Neural progenitor cell (in vitro differentiated cells): ENCODE results near the gene FAM9B. TPM values are rescaled to one million over a fixed set of nuclear protein-coding genes. Genes with fewer than 3 reads are reported as not detected.

Experiments used
- DNase-seq: peaks from one replicate; pipeline ENCODE4 v3.0.0-alpha.2; 2016; ENCODE audit warnings: low spot score
- H2AFZ ChIP-seq: fragments of 200-600 bp; sonication (generic); replicated peaks from 2 replicates; pipeline ENCODE4 v1.6.1; 2016; ENCODE audit warnings: antibody characterized with exemption
- H3F3A ChIP-seq: fragments of 200-600 bp; sonication (generic); 2 replicates; pipeline ENCODE4 v1.6.1; 2016; ENCODE audit warnings: antibody characterized with exemption, low read depth
- H3K27ac ChIP-seq: fragments of 200-600 bp; sonication (generic); 2 replicates; pipeline ENCODE4 v1.5.1; 2016; ENCODE audit warnings: mild to moderate bottlenecking
- H3K27me3 ChIP-seq: fragments of 200-600 bp; sonication (generic); 2 replicates; pipeline ENCODE4 v1.6.1; 2016; ENCODE audit warnings: mild to moderate bottlenecking, moderate library complexity
- H3K36me3 ChIP-seq: fragments of 200-600 bp; sonication (generic); 2 replicates; pipeline ENCODE4 v1.5.1; 2016
- H3K4me1 ChIP-seq: fragments of 200-600 bp; sonication (generic); 2 replicates; pipeline ENCODE4 v1.6.1; 2016; ENCODE audit warnings: mixed run types
- H3K4me2 ChIP-seq: fragments of 200-600 bp; sonication (generic); 2 replicates; pipeline ENCODE4 v1.6.1; 2016
- H3K4me3 ChIP-seq: fragments of 200-600 bp; sonication (generic); 2 replicates; pipeline ENCODE4 v1.5.1; 2016
- H3K79me2 ChIP-seq: fragments of 200-600 bp; sonication (generic); 2 replicates; pipeline ENCODE4 v1.6.1; 2016; ENCODE audit warnings: low read depth
- H3K9ac ChIP-seq: fragments of 200-600 bp; sonication (generic); 2 replicates; pipeline ENCODE4 v1.6.1; 2016
- H3K9me3 ChIP-seq: fragments of 200-600 bp; sonication (generic); 2 replicates; pipeline ENCODE4 v1.5.1; 2016; ENCODE audit warnings: low read depth
- H4K20me1 ChIP-seq: fragments of 200-600 bp; sonication (generic); 2 replicates; pipeline ENCODE4 v1.6.1; 2016; ENCODE audit warnings: low read depth
- H3K27ac Mint-ChIP-seq: 3 replicates; pipeline ENCODE4 v1.8.0; 2021; ENCODE audit warnings: mixed read lengths
- H3K27me3 Mint-ChIP-seq: 2 replicates; pipeline ENCODE4 v1.8.0; 2022; ENCODE audit warnings: low read depth, mild to moderate bottlenecking, inconsistent platforms, moderate library complexity, mixed read lengths; ENCODE audit not compliant: insufficient read depth
- H3K36me3 Mint-ChIP-seq: 3 replicates; pipeline ENCODE4 v1.8.0; 2021; ENCODE audit warnings: mixed read lengths
- H3K4me1 Mint-ChIP-seq: 3 replicates; pipeline ENCODE4 v1.8.0; 2021; ENCODE audit warnings: mixed read lengths
- H3K4me3 Mint-ChIP-seq: 3 replicates; pipeline ENCODE4 v1.8.0; 2021; ENCODE audit warnings: mild to moderate bottlenecking, moderate library complexity, mixed read lengths
- H3K9me3 Mint-ChIP-seq: 3 replicates; pipeline ENCODE4 v1.8.0; 2020; ENCODE audit warnings: mixed read lengths
- CTCF ChIP-seq: fragments of 200-600 bp; sonication (generic); IDR thresholded peaks from 2 replicates; pipeline ENCODE4 v1.5.1; 2017; ENCODE audit warnings: antibody characterized with exemption, mild to moderate bottlenecking
- EZH2 ChIP-seq: fragments of 200-600 bp; sonication (generic); IDR thresholded peaks from 2 replicates; pipeline ENCODE4 v1.6.1; 2017; ENCODE audit warnings: antibody characterized with exemption, mild to moderate bottlenecking, moderate library complexity
- EZH2phosphoT487 ChIP-seq: fragments of 200-600 bp; sonication (generic); IDR thresholded peaks from 2 replicates; pipeline ENCODE4 v1.6.1; 2017; ENCODE audit warnings: antibody characterized with exemption
- total RNA-seq: library from RNA; depleted of rRNA; stranded (reverse); fragments of >200 nt; gene quantifications from 2 replicates; pipeline ENCODE4 v1.2.3, GENCODE V29; 2015; ENCODE audit warnings: low replicate concordance

Gene FAM9B
- total RNA-seq, 1 donor from 2014 or later = not detected

- peaks cover 15% of the 10 kb centered on the region for H3K4me1 Mint-ChIP-seq
Measured at GRCh38 chrX:9064694-9065093, 30.8 kb upstream of the FAM9B start.

GRCh38 chrX:9062641-9063040, 28.7 kb upstream of the FAM9B start:
- no peak overlapping the region for H3K27ac ChIP-seq
- H3K4me2 ChIP-seq = no peak overlapping the region
- no peaks in the 10 kb centered on the region for H3K36me3 Mint-ChIP-seq
- no peaks in the 10 kb centered on the region for H4K20me1 ChIP-seq
- TF ChIP-seq CTCF (no peak), EZH2phosphoT487 (no peak), EZH2 (no peak)
- H3K4me3 ChIP-seq = no peak overlapping the region
- H3K4me1 Mint-ChIP-seq = peaks cover 9% of the 10 kb centered on the region
- H3K4me1 ChIP-seq = no peaks in the 10 kb centered on the region
- DNase-seq = no peak
- H3K36me3 ChIP-seq = no peaks in the 10 kb centered on the region
- H3K27me3 ChIP-seq = no peaks in the 10 kb centered on the region
- H3K4me3 Mint-ChIP-seq = no peak overlapping the region
- no peak overlapping the region for H3K27ac Mint-ChIP-seq
- no peak overlapping the region for H3K9ac ChIP-seq
- peaks cover 2% of the 10 kb centered on the region for H3K9me3 Mint-ChIP-seq
- H3K27me3 Mint-ChIP-seq = no peaks in the 10 kb centered on the region
- no peak overlapping the region for H2AFZ ChIP-seq
- H3K9me3 ChIP-seq = no peaks in the 10 kb centered on the region
- no peaks in the 10 kb centered on the region for H3F3A ChIP-seq
- no peaks in the 10 kb centered on the region for H3K79me2 ChIP-seq

More at GRCh38 chrX:9064694-9065093, 30.8 kb upstream of the FAM9B start:
- no peaks in the 10 kb centered on the region for H3K9me3 ChIP-seq
- Mint-ChIP-seq H3K27ac (no peak overlapping the region), H3K27me3 (no peaks in the 10 kb centered on the region), H3K9me3 (peaks cover 2% of the 10 kb centered on the region), H3K4me3 (no peak overlapping the region), H3K36me3 (no peaks in the 10 kb centered on the region)
- no peak overlapping the region for H3K4me2 ChIP-seq
- no peak overlapping the region for H2AFZ ChIP-seq
- H3K36me3 ChIP-seq = no peaks in the 10 kb centered on the region
- no peaks in the 10 kb centered on the region for H3K79me2 ChIP-seq
- H3K4me3 ChIP-seq = no peak overlapping the region
- no peak overlapping the region for H3K27ac ChIP-seq
- no peaks in the 10 kb centered on the region for H3K4me1 ChIP-seq
- TF ChIP-seq EZH2 (no peak), EZH2phosphoT487 (no peak), CTCF (no peak)
- no peaks in the 10 kb centered on the region for H3F3A ChIP-seq
- H3K9ac ChIP-seq = no peak overlapping the region
- H4K20me1 ChIP-seq = no peaks in the 10 kb centered on the region
- no peak for DNase-seq
- no peaks in the 10 kb centered on the region for H3K27me3 ChIP-seq

GRCh38 chrX:9055354-9055753, 21.4 kb upstream of the FAM9B start:
- Histone ChIP-seq H2AFZ (no peak overlapping the region), H3K27ac (no peak overlapping the region), H3K9me3 (peaks cover 6% of the 10 kb centered on the region), H3F3A (no peaks in the 10 kb centered on the region), H3K9ac (no peak overlapping the region), H4K20me1 (no peaks in the 10 kb centered on the region), H3K4me2 (no peak overlapping the region), H3K79me2 (no peaks in the 10 kb centered on the region), H3K36me3 (no peaks in the 10 kb centered on the region), H3K4me3 (no peak overlapping the region), H3K4me1 (no peaks in the 10 kb centered on the region), H3K27me3 (no peaks in the 10 kb centered on the region)
- Mint-ChIP-seq H3K4me3 (no peak overlapping the region), H3K9me3 (no peaks in the 10 kb centered on the region), H3K27ac (no peak overlapping the region), H3K4me1 (peaks cover 7% of the 10 kb centered on the region), H3K27me3 (no peaks in the 10 kb centered on the region), H3K36me3 (no peaks in the 10 kb centered on the region)
- TF ChIP-seq EZH2phosphoT487 (no peak), EZH2 (no peak), CTCF (no peak)
- no peak for DNase-seq
